ENCODE data around the gene PAPLN.
"Not testable (repeated sequence)": the region's sequence is repeated elsewhere in the genome, so short reads cannot be mapped to it uniquely, and the experiment has no call there.

Gene PAPLN

DNA sequence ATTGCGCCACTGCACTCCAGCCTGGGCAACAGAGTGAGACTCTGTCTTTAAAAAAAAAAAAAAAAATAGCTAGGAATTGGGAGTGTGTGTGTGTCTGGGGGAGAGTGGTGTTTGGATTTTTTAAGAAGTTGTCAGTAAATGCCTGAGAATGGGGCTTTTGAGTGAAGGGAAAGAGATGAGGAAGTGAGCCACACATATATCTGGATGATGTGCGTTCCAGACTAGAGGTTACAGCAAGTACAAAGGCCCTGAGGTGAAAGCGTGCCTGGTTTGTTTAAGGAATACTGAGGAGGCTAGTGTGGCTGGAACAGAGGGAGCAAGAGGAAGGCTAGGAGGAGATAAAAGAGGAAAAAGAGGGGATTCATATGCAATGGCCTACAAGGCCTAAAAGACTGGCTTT, 70.0 kb downstream of the PAPLN start:
- Histone ChIP-seq H3K9me3 (ENCODE audit: control insufficient read depth, low read length) (no peaks in the 10 kb centered on the region), H3K4me1 (ENCODE audit: control insufficient read depth, insufficient read depth, low read length) (peaks cover 11% of the 10 kb centered on the region)
- no peak for DNase-seq (ENCODE audit: low read depth)

DNA sequence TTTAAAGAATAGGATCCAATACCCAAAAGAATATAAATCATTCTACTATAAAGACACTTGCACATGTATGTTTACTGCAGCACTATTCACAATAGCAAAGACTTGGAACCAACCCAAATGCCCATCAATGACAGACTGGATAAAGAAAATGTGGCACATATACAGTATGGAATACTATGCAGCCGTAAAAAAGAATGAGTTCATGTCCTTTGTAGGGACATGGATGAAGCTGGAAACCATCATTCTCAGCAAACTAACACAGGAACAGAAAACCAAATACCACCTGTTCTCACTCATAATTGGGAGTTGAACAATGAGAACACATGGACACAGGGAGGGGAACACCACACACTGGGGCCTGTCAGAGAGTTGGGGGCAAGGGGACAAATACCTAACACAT, 71.9 kb downstream of the PAPLN start:
- H3K9ac ChIP-seq (ENCODE audit: low read length); H3K36me3 ChIP-seq (ENCODE audit: control insufficient read depth, insufficient read depth, low read length, severe bottlenecking); H3K4me3 ChIP-seq (ENCODE audit: low read length); H3K27me3 ChIP-seq (replicated peaks; ENCODE audit: control insufficient read depth, insufficient read depth, low read length); H3K9me3 ChIP-seq (ENCODE audit: control insufficient read depth, low read length); DNase-seq (ENCODE audit: low read depth): not testable (repeated sequence)
- H3K4me1 ChIP-seq (ENCODE audit: control insufficient read depth, insufficient read depth, low read length) = peaks cover 11% of the 10 kb centered on the region

More for the DNA sequence above, 70.0 kb downstream of the PAPLN start:
- no peak overlapping the region for H3K4me3 ChIP-seq (ENCODE audit: low read length)
- H3K27me3 ChIP-seq (replicated peaks; ENCODE audit: control insufficient read depth, insufficient read depth, low read length) = no peaks in the 10 kb centered on the region
- no peaks in the 10 kb centered on the region for H3K36me3 ChIP-seq (ENCODE audit: control insufficient read depth, insufficient read depth, low read length, severe bottlenecking)
- H3K9ac ChIP-seq (ENCODE audit: low read length) = no peak overlapping the region

DNA sequence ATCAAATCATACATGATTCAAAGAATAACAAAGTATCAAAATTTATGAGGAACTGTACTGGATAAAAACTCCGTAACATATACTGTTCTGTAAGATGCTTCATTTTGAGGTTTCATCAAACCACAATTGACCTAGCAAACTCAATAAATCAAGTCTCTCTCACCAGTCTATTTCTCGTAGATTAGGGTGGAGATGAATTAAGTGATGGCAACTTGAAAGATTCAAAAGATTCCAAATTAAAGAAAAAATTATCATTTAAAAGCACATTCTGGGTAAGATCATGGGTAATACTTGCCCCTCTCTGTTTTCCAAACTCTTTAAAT, 74.4 kb downstream of the PAPLN start:
- no peaks in the 10 kb centered on the region for H3K9me3 ChIP-seq (ENCODE audit: control insufficient read depth, low read length)
- no peaks in the 10 kb centered on the region for H3K27me3 ChIP-seq (replicated peaks; ENCODE audit: control insufficient read depth, insufficient read depth, low read length)
- H3K4me1 ChIP-seq (ENCODE audit: control insufficient read depth, insufficient read depth, low read length) = peaks cover 11% of the 10 kb centered on the region
- no peak overlapping the region for H3K4me3 ChIP-seq (ENCODE audit: low read length)
- no peak overlapping the region for H3K9ac ChIP-seq (ENCODE audit: low read length)
- no peak for DNase-seq (ENCODE audit: low read depth)
- no peaks in the 10 kb centered on the region for H3K36me3 ChIP-seq (ENCODE audit: control insufficient read depth, insufficient read depth, low read length, severe bottlenecking)

DNA sequence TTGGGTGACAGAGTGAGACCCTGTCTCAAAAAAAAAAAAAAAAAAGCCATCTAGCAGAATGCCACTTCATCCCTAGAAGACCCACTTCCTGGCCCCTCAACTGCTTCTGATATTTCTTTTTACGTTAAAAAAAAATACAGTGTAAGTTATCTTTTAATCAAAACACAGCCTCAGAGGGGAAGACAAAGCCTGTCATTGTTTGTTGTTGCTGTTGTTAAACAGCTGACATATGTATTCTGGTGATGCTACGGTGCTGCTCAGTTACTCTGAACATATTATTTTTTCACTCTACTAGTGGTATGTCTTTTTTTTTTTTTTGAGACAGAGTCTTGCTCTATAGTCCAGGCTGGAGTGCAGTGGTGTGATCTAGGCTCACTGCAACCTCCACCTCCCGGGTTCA, 75.4 kb downstream of the PAPLN start:
- Histone ChIP-seq H3K4me1 (ENCODE audit: control insufficient read depth, insufficient read depth, low read length) (peaks cover 11% of the 10 kb centered on the region), H3K27me3 (replicated peaks; ENCODE audit: control insufficient read depth, insufficient read depth, low read length) (no peaks in the 10 kb centered on the region), H3K4me3 (ENCODE audit: low read length) (no peak overlapping the region), H3K36me3 (ENCODE audit: control insufficient read depth, insufficient read depth, low read length, severe bottlenecking) (peaks cover 4% of the 10 kb centered on the region), H3K9ac (ENCODE audit: low read length) (no peak overlapping the region), H3K9me3 (ENCODE audit: control insufficient read depth, low read length) (no peaks in the 10 kb centered on the region)
- DNase-seq (ENCODE audit: low read depth) = no peak

DNA sequence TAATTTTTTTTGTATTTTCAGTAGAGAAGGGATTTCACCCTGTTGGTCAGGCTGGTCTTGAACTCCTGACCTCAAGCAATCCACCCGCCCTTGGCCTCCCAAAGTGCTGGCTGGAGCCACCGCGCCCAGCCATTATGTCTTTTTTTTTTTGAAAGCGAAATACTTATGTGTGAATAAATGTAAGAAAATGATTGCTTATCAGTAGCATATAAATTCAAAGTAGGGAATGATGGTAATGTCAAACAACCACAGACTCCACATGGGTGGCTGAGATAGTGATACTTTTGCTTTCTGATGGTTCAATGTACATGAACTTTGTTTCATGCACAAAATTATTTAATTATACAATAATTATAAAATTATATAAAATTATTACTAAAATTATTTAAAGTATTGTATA, 75.8 kb downstream of the PAPLN start:
- Histone ChIP-seq H3K4me3 (ENCODE audit: low read length) (no peak overlapping the region), H3K9me3 (ENCODE audit: control insufficient read depth, low read length) (no peaks in the 10 kb centered on the region), H3K36me3 (ENCODE audit: control insufficient read depth, insufficient read depth, low read length, severe bottlenecking) (peaks cover 4% of the 10 kb centered on the region), H3K4me1 (ENCODE audit: control insufficient read depth, insufficient read depth, low read length) (peaks cover 11% of the 10 kb centered on the region), H3K9ac (ENCODE audit: low read length) (no peak overlapping the region), H3K27me3 (replicated peaks; ENCODE audit: control insufficient read depth, insufficient read depth, low read length) (no peaks in the 10 kb centered on the region)
- no peak for DNase-seq (ENCODE audit: low read depth)

DNA sequence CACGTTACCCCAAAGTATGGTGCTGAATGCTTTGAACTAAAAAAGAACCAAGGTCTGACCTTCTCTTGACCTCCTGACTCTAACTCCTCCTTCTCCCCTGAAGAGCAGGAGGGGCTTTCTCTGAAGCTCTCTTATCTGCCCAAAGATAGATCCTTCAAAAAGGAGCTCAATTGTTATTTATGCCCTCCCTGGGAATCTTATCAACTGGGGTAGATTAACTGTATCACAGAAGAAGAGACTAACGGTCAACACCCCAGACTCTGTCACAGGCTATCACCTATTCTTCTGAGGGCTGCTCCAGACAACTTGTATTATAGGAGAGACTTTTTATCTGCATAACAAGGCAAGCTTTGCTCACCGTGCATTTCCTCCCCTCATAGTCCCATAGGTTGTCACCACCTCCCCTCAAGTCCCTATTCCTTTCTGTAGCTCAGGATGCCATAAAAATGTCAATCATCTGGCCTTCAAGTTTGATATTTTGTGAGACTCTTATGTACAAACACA, 86.6 kb downstream of the PAPLN start:
- peaks cover 6% of the 10 kb centered on the region for H3K4me1 ChIP-seq (ENCODE audit: control insufficient read depth, insufficient read depth, low read length)
- H3K36me3 ChIP-seq (ENCODE audit: control insufficient read depth, insufficient read depth, low read length, severe bottlenecking) = peaks cover 11% of the 10 kb centered on the region
- H3K9me3 ChIP-seq (ENCODE audit: control insufficient read depth, low read length) = no peaks in the 10 kb centered on the region
- no peaks in the 10 kb centered on the region for H3K27me3 ChIP-seq (replicated peaks; ENCODE audit: control insufficient read depth, insufficient read depth, low read length)
- no peak overlapping the region for H3K4me3 ChIP-seq (ENCODE audit: low read length)
- DNase-seq (ENCODE audit: low read depth) = no peak
- H3K9ac ChIP-seq (ENCODE audit: low read length) = no peak overlapping the region

Data from adipocyte (in vitro differentiated cells).